Vagina (tissue), 2 donors: ENCODE results near the gene SUPT4H1. TPM values are rescaled to one million over a fixed set of nuclear protein-coding genes. Genes with fewer than 3 reads are reported as not detected.

Source experiments
- DNase-seq, 2 donors: peaks; one replicate each; pipeline ENCODE4 v3.0.0-alpha.2; 2017; ENCODE audit errors: extremely low spot score in 2 of 2
- H3K27ac ChIP-seq: fragments of 200-600 bp; sonication (generic); one replicate; pipeline ENCODE4 v1.5.1; 2019
- H3K27me3 ChIP-seq: fragments of 200-600 bp; sonication (generic); one replicate; pipeline ENCODE4 v1.5.1; 2019
- H3K36me3 ChIP-seq, 2 donors: fragments of 200-600 bp; sonication (generic); one replicate each; pipeline ENCODE4 v1.5.1; 2017 to 2019
- H3K4me1 ChIP-seq: fragments of 200-600 bp; sonication (generic); one replicate; pipeline ENCODE4 v1.5.1; 2019
- H3K4me3 ChIP-seq, 2 donors: fragments of 200-600 bp; sonication (generic); 1 replicate in 1 of 2; 2 replicates in 1 of 2; pipeline ENCODE4 v1.5.1; 2016 to 2019
- H3K9me3 ChIP-seq: fragments of 200-600 bp; sonication (generic); one replicate; pipeline ENCODE4 v1.5.1; 2019
- POLR2A ChIP-seq, 2 donors: fragments of 450-650 bp; IDR thresholded peaks; one replicate each; pipeline ENCODE4 v1.6.1; 2017; ENCODE audit warnings: antibody characterized with exemption in 2 of 2, mild to moderate bottlenecking in 2 of 2, moderate library complexity in 2 of 2
- POLR2AphosphoS5 ChIP-seq, 2 donors: sonication (generic); formaldehyde crosslinking; IDR thresholded peaks; one replicate each; pipeline ENCODE4 v1.9.0; 2017; ENCODE audit warnings: antibody characterized with exemption in 2 of 2, mild to moderate bottlenecking in 2 of 2, low read depth in 1 of 2; ENCODE audit not compliant: insufficient read depth in 1 of 2
- intact Hi-C: fragments of 100-400 bp; cut with DNase I; formaldehyde crosslinking; loops from one replicate; pipeline ENCODE4 v1.15.1; 2023
- total RNA-seq: library from RNA; depleted of rRNA; stranded (reverse); fragments of >200 nt; gene quantifications from one replicate; pipeline ENCODE4 v1.2.3, GENCODE V29; 2016
- TF ChIP-seq, protein P1 (sequence below), 3 experiments: fragments of 450-650 bp in 2 of 3; fragments of 200-600 bp in 1 of 3; sonication (generic) in 1 of 3; IDR thresholded peaks; one replicate each; pipeline ENCODE4 v1.5.1; 2017 to 2019; ENCODE audit warnings: antibody characterized with exemption in 3 of 3, mild to moderate bottlenecking in 2 of 3, moderate library complexity in 2 of 3

Gene SUPT4H1
- total RNA-seq, 1 donor from 2014 or later = 31.4 TPM

DNA sequence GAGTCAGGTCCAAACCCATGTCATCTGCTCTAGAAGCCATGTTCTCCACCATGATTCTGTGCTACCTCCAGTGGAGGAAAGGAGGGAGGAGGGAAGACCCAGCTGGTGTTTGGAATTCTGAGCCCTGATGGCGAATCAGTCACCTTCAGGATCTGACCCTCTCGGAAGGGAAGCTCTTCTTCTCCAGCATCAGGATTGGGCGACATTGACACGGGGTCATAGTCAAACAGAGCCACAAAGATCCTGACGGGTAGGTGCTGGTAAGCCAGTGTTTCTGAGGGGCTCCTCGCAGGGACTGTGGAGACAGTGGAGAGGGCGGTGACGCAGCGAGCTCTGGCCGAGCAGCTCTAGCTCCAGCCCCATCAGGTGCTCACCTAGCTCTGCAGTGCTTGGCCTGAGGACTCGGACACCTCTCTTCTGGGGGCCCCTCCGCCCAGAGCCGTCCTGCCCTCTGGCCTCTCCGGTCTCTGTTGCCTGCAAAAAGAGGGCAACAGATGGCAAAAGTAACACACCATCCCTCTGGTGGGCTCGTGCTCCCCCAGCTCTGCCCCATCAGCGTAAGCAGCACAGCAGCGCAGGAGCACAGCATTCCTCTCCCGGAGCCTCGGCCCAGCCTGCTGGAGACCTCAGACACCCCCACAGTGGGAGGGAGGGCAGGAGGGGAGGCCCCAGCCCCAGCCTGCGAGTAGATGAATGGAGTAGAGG lies 44.4 kb downstream of the SUPT4H1 start:
- intact Hi-C loops = no loop called here
- H3K36me3 ChIP-seq = no peaks in the 10 kb centered on the region
- no peaks in the 10 kb centered on the region for H3K27me3 ChIP-seq
- H3K4me1 ChIP-seq = no peaks in the 10 kb centered on the region
- no peak overlapping the region for H3K27ac ChIP-seq
- no peak overlapping the region for H3K4me3 ChIP-seq
- H3K9me3 ChIP-seq = no peaks in the 10 kb centered on the region
- DNase-seq = peak in 1 of 2 donors; percentile 86
- TF ChIP-seq POLR2AphosphoS5 (IDR thresholded peaks at IDR 0.05; ENCODE audit: insufficient read depth in 1 of 2, low read depth in 1 of 2) = no peak
- TF ChIP-seq, protein P1, sequence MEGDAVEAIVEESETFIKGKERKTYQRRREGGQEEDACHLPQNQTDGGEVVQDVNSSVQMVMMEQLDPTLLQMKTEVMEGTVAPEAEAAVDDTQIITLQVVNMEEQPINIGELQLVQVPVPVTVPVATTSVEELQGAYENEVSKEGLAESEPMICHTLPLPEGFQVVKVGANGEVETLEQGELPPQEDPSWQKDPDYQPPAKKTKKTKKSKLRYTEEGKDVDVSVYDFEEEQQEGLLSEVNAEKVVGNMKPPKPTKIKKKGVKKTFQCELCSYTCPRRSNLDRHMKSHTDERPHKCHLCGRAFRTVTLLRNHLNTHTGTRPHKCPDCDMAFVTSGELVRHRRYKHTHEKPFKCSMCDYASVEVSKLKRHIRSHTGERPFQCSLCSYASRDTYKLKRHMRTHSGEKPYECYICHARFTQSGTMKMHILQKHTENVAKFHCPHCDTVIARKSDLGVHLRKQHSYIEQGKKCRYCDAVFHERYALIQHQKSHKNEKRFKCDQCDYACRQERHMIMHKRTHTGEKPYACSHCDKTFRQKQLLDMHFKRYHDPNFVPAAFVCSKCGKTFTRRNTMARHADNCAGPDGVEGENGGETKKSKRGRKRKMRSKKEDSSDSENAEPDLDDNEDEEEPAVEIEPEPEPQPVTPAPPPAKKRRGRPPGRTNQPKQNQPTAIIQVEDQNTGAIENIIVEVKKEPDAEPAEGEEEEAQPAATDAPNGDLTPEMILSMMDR (IDR thresholded peaks at IDR 0.05) = no peak
- no peak for TF ChIP-seq POLR2A (IDR thresholded peaks at IDR 0.05)

DNA sequence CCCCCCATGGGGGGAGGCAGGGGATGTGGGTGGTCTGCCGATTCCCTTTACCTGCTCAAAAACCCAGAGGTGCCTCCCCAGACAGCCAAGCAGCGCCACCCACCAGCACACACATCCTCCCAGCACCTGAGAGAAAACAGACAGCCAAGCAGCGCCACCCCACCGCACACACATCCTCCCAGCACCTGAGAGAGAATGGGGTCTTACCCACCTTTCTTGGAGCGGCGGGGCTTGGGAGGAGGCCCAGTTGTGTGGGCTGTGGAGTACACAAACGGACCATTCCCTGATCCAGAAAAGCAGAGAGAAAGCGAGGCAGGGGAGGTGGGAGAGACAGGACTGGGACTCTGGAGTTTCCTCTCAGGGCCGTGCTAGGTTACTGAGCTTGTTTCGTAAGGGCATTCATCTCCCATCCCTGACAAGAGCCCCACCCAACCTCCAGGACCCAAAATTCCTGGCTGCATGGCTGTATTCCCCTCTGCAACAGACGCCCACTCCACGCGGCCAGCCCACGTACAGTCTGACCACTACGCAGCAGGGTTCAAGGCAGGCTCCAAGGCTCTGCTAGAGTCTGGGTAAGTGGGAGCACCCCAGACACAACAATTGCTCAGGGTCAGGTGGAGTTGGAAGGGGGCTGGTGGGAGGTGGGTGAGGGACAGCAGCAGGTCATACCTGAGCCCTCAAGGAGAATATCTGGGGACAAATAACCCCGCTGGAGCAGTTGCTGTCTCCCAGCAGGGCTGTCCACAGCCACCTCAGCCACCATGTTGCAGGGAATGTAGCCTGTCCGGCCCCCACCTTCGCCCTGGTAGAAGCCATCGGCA lies 45.7 kb downstream of the SUPT4H1 start:
- no peaks in the 10 kb centered on the region for H3K4me1 ChIP-seq
- H3K36me3 ChIP-seq = no peaks in the 10 kb centered on the region
- TF ChIP-seq POLR2A (IDR thresholded peaks at IDR 0.05) = no peak
- no peak for TF ChIP-seq POLR2AphosphoS5 (IDR thresholded peaks at IDR 0.05; ENCODE audit: insufficient read depth in 1 of 2, low read depth in 1 of 2)
- TF ChIP-seq, protein P1 (IDR thresholded peaks at IDR 0.05) = no peak
- peak in 1 of 2 donors; percentile 79 for DNase-seq
- H3K27ac ChIP-seq = no peak overlapping the region
- no peaks in the 10 kb centered on the region for H3K27me3 ChIP-seq
- intact Hi-C loops = no loop called here
- H3K9me3 ChIP-seq = no peaks in the 10 kb centered on the region
- no peak overlapping the region for H3K4me3 ChIP-seq

DNA sequence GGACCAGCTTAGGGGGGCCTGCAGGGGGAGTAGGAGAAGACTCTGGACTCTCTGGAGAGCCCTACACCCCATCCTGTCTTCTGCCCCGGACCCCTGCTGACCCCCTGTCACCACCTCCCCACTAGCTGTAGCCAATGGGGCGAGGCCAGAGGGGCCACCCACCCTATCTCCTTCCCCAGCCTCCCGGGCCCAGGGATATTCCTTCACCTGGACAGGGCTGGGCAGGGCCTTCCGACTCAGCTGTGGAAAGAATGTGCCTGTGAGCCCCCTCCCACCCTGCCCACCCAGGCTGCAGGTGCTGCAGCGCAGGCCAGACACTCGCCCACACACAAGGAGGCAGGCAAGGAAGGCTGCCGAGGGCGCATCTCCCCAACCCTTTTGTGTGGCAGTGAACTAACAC lies 46.4 kb downstream of the SUPT4H1 start:
- no peaks in the 10 kb centered on the region for H3K4me1 ChIP-seq

DNA sequence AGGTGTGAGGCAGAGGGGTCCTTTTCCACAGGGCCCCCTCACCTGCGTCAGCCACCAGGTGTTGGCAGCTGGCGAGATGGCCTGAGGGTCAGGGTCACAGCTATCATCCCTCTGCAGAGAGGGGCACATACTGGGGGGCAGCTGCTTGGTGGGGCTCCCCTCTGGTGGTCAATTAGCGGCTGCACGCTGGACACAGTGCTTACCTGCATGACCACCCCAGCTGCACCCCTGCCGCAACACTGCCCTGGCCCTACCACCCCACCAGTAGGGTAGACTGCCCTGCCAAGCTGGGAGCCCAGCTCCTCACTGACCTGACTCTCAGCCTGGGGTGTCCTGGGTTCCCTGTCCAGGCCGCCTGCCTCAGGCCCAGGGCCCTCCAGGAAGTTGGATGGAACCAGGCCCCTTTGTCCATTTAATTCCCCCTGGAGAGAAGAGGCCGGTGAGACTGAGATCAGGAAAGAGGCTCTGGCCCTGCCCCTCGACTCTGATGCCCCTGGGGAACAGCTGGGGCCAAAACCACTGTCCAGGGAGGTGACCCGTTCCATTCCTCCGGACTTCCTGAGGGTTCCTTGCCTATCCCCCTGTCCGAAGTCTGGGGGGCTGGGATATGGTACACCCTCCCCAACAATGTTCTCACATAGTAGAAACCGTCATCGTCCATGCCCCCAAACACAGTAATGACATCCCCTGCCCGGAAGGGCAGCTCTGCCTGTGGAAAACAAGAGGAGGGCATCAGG lies 47.1 kb downstream of the SUPT4H1 start:
- no peaks in the 10 kb centered on the region for H3K27me3 ChIP-seq
- DNase-seq = peak; percentile 80 to 89
- no peak overlapping the region for H3K27ac ChIP-seq
- no peak overlapping the region for H3K4me3 ChIP-seq
- TF ChIP-seq, protein P1 (IDR thresholded peaks at IDR 0.05) = no peak
- TF ChIP-seq POLR2A (IDR thresholded peaks at IDR 0.05) (no peak), POLR2AphosphoS5 (IDR thresholded peaks at IDR 0.05; ENCODE audit: insufficient read depth in 1 of 2, low read depth in 1 of 2) (no peak)
- intact Hi-C loops = no loop called here
- H3K36me3 ChIP-seq = no peaks in the 10 kb centered on the region
- no peaks in the 10 kb centered on the region for H3K9me3 ChIP-seq
- no peaks in the 10 kb centered on the region for H3K4me1 ChIP-seq

More for the DNA sequence above, 46.4 kb downstream of the SUPT4H1 start:
- TF ChIP-seq POLR2A (IDR thresholded peaks at IDR 0.05) = no peak
- TF ChIP-seq, protein P1 (IDR thresholded peaks at IDR 0.05) = no peak
- no peak for TF ChIP-seq POLR2AphosphoS5 (IDR thresholded peaks at IDR 0.05; ENCODE audit: insufficient read depth in 1 of 2, low read depth in 1 of 2)
- H3K27me3 ChIP-seq = no peaks in the 10 kb centered on the region
- no peaks in the 10 kb centered on the region for H3K36me3 ChIP-seq
- no peak overlapping the region for H3K4me3 ChIP-seq
- intact Hi-C loops = no loop called here
- no peak overlapping the region for H3K27ac ChIP-seq
- DNase-seq = peak in 1 of 2 donors; percentile 88
- H3K9me3 ChIP-seq = no peaks in the 10 kb centered on the region
